ENCODE results near the gene TSACC. TPM values are rescaled to one million over a fixed set of nuclear protein-coding genes. Genes with fewer than 3 reads are reported as not detected.

Gene TSACC
- total and polyA plus RNA-seq, 10 of the 15 experiments (the other 5 are each of a cell fraction or from before 2014, with no cell fraction given): 0.25 to 2.8 (median 0.92) TPM; not detected in 4

GRCh38 chr1:156356875-156357534 is 18.7 kb downstream of the TSACC start (continued):
- TF ChIP-seq ZNF24 (IDR thresholded peaks at IDR 0.05): 0 out of 2 replicates have a peak, but pooled peaks have one; percentile 11
- TF ChIP-seq LARP7 (IDR thresholded peaks at IDR 0.05): no peak
- TF ChIP-seq NBN (IDR thresholded peaks at IDR 0.05): no peak
- TF ChIP-seq NFXL1 (IDR thresholded peaks at IDR 0.05; ENCODE audit: borderline replicate concordance): peak; percentile 41; the same call in 1 of the 2 replicates

- 0 out of 2 replicates have a peak, but pooled peaks cover 2% of the 10 kb centered on the region for H3K4me1 ChIP-seq (ENCODE audit: control insufficient read depth, insufficient read depth, low read length)
- RAD21 ChIA-PET (ENCODE audit: unreplicated experiment): interaction anchor here (0.8 kb wide), 1 partner anchor 88 kb away, joined by 3 read pairs; no protein-coding TSS in a partner anchor
- intact Hi-C loops (cut with micrococcal nuclease; ENCODE audit: unreplicated experiment): loop anchor here (1.0 kb wide), 1 partner anchor 86 kb away; no protein-coding TSS in a partner anchor
- no peak for TF ChIP-seq ZBTB11 (CRISPR knock-in tag; IDR thresholded peaks at IDR 0.05)
- no peak for TF ChIP-seq TCF3 (IDR thresholded peaks at IDR 0.05; ENCODE audit: borderline replicate concordance, insufficient read depth, low read depth, low read length)
- no peak for TF ChIP-seq NKRF (conservative IDR thresholded peaks at IDR 0.05)
- no peak for TF ChIP-seq HCFC1 (IDR thresholded peaks at IDR 0.05; ENCODE audit: low read length)
- no peak for TF ChIP-seq BMI1 (IDR thresholded peaks at IDR 0.05; ENCODE audit: borderline replicate concordance)
- TF ChIP-seq, protein P1, sequence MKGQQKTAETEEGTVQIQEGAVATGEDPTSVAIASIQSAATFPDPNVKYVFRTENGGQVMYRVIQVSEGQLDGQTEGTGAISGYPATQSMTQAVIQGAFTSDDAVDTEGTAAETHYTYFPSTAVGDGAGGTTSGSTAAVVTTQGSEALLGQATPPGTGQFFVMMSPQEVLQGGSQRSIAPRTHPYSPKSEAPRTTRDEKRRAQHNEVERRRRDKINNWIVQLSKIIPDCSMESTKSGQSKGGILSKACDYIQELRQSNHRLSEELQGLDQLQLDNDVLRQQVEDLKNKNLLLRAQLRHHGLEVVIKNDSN (IDR thresholded peaks at IDR 0.05; ENCODE audit: borderline replicate concordance, extremely low read length, insufficient read depth, low read depth, low read length): no peak
- no peak for TF ChIP-seq POLR2AphosphoS5 (IDR thresholded peaks at IDR 0.05; ENCODE audit: low read length)
- no peak for TF ChIP-seq PBX3 (IDR thresholded peaks at IDR 0.05; ENCODE audit: insufficient replicate concordance, low read depth, low read length)
- no peak for TF ChIP-seq IKZF1 (conservative IDR thresholded peaks at IDR 0.05)
- TF ChIP-seq BCL11A (IDR thresholded peaks at IDR 0.05; ENCODE audit: low read depth, low read length): no peak
- TF ChIP-seq FOXM1 (IDR thresholded peaks at IDR 0.05; ENCODE audit: low read depth, low read length): no peak
Observed at GRCh38 chr1:156357977-156358376, 19.7 kb downstream of the TSACC start.

More at GRCh38 chr1:156357977-156358376, 19.7 kb downstream of the TSACC start:
- no peaks in the 10 kb centered on the region for H3K79me2 ChIP-seq (ENCODE audit: control insufficient read depth, insufficient read depth, low read length)
- no peak overlapping the region for H3K27ac ChIP-seq (ENCODE audit: control insufficient read depth, insufficient read depth)
- SMC1A ChIA-PET (ENCODE audit: uncharacterized antibody, unreplicated experiment): interaction anchor here (0.8 to 2.0 kb wide), 3 partner anchors 28 to 88 kb away, joined by 3 to 8 read pairs (median 3); no protein-coding TSS in a partner anchor
- CTCF ChIA-PET: interaction anchor here (0.9 to 3.2 kb wide), 7 partner anchors 13 to 217 kb away, joined by 3 to 25 read pairs (median 4); no protein-coding TSS in a partner anchor
- DNase-seq (ENCODE audit: low read depth, low spot score) (no peak), FAIRE-seq (no peak), ATAC-seq (no peak)
- no peak overlapping the region for H3K4me2 ChIP-seq (ENCODE audit: control insufficient read depth, insufficient read depth)
- POLR2A ChIA-PET: no interaction called here
- H3K36me3 ChIP-seq (ENCODE audit: control insufficient read depth in 2 of 2, insufficient read depth in 2 of 2, low read length in 1 of 2): no peaks in the 10 kb centered on the region
- 17% methylated on average over 2 of the region's 2 CpGs for WGBS (ENCODE audit: insufficient coverage, insufficient replicate concordance, low lambda C conversion rate, missing lambda C conversion rate)
- H4K20me1 ChIP-seq (ENCODE audit: control insufficient read depth, insufficient read depth): no peaks in the 10 kb centered on the region
- no TSS peak for BruUV-seq (replicated peaks)
- H3K9ac ChIP-seq (ENCODE audit: control insufficient read depth, insufficient read depth, low read length): no peak overlapping the region
- no peak overlapping the region for H3K4me3 ChIP-seq
- H3K9me3 ChIP-seq (replicated peaks; ENCODE audit: control insufficient read depth, insufficient read depth, low read length): no peaks in the 10 kb centered on the region
- H2AFZ ChIP-seq (ENCODE audit: control insufficient read depth, low read depth, low read length): no peak overlapping the region
- peaks cover 2% of the 10 kb centered on the region in 2 experiments; a peak in 2 of 4 replicates for H3K27me3 ChIP-seq (replicated peaks in 1 of 2; ENCODE audit: control insufficient read depth in 2 of 2, insufficient read depth in 2 of 2, low read length in 1 of 2)
- in situ Hi-C loops (cut with MboI): no loop called here

All from GM12878 (cell line).